Suprapubic skin (tissue), 3 donors: Measurements from ENCODE around the gene SDHD.

Source experiments
- CTCF ChIP-seq, 2 donors: fragments of 200-600 bp in 1 of 2; fragments of 450-650 bp in 1 of 2; sonication (generic) in 1 of 2; IDR thresholded peaks; one replicate each; pipeline ENCODE4 v1.5.1; 2016 to 2019; ENCODE audit warnings: antibody characterized with exemption in 2 of 2, mild to moderate bottlenecking in 1 of 2, moderate library complexity in 1 of 2
- EP300 ChIP-seq: sonication (generic); formaldehyde crosslinking; IDR thresholded peaks from one replicate; pipeline ENCODE4 v1.6.1; 2017; ENCODE audit warnings: antibody characterized with exemption

- no peak for TF ChIP-seq EP300
- TF ChIP-seq CTCF (IDR thresholded peaks at IDR 0.05), result no peak
These were observed 36.0 kb upstream of the SDHD start for GRCh38 chr11:112050721-112051120.
